Stimulated activated naive B cell treated with anti-CD40 and anti-IgM and Interleukin-4, amounts not matched to agents 10 μg/mL and 1 μg/mL and 100 μg/mL, for 72 hours (primary cell): ENCODE data around the gene TNFRSF25.

Source experiments
- ATAC-seq, 2 donors: fragments of 150-1000 bp; cut with Tn5 transposase; replicated peaks; 2 replicates each; pipeline ENCODE4 v1.10.0; 2021; ENCODE audit warnings: moderate library complexity in 1 of 2
- DNase-seq: peaks from one replicate; pipeline ENCODE4 v3.0.0; 2021
- H3K27ac Mint-ChIP-seq: one replicate; pipeline ENCODE4 v1.8.0; 2022; ENCODE audit warnings: mild to moderate bottlenecking, mixed read lengths
- H3K27me3 Mint-ChIP-seq, 2 donors: one replicate each; pipeline ENCODE4 v1.8.0; 2022; ENCODE audit warnings: mixed read lengths in 2 of 2
- H3K36me3 Mint-ChIP-seq, 2 donors: one replicate each; pipeline ENCODE4 v1.8.0; 2022; ENCODE audit warnings: mixed read lengths in 2 of 2, mild to moderate bottlenecking in 1 of 2
- H3K4me1 Mint-ChIP-seq, 2 donors: one replicate each; pipeline ENCODE4 v1.8.0; 2022; ENCODE audit warnings: mixed read lengths in 2 of 2, mild to moderate bottlenecking in 1 of 2
- H3K4me3 Mint-ChIP-seq, 2 donors: one replicate each; pipeline ENCODE4 v1.8.0; 2022; ENCODE audit warnings: mild to moderate bottlenecking in 2 of 2, mixed read lengths in 2 of 2, moderate library complexity in 1 of 2
- H3K9me3 Mint-ChIP-seq, 2 donors: one replicate each; pipeline ENCODE4 v1.8.0; 2022; ENCODE audit warnings: mixed read lengths in 2 of 2, mild to moderate bottlenecking in 1 of 2

Gene TNFRSF25

GRCh38 chr1:6487804-6488484 lies 22.0 kb upstream of the TNFRSF25 start:
- H3K36me3 Mint-ChIP-seq = no peaks in the 10 kb centered on the region
- peaks cover 32 to 56% of the 10 kb centered on the region in 2 donors for H3K27me3 Mint-ChIP-seq
- DNase-seq (no peak), ATAC-seq (no peak)
- H3K27ac Mint-ChIP-seq = no peak overlapping the region
- no peak overlapping the region for H3K4me3 Mint-ChIP-seq
- peaks cover 20 to 30% of the 10 kb centered on the region in 2 donors for H3K4me1 Mint-ChIP-seq
- no peaks in the 10 kb centered on the region for H3K9me3 Mint-ChIP-seq

DNA sequence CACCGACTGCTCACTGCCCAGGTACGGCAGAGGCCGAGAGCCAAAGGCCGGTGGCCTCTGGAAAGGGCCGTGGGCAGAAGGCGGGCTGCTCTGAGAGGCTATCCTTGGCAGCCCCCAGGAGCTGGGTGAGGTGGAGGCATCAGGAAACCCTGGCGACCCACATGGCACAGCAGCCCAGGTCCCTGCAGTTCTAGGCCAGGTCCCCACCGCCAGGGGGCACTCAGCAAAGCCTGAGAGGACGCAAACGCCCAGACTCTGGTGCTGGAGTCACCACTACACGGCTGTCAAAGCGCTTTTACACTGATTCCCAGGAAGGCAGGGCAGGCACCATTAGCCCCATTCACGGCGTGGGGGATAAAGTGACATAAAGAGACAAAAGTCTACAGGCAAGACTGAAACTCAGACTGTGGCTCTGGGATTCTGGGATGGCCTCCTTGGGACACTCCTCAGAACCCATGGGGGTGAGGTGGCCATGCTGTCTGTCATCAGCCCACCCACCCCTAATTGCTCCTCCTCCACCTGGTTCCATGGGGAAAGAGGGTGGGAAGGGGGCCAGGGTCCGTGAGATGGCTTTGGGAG lies 20.5 kb upstream of the TNFRSF25 start:
- Mint-ChIP-seq H3K27me3 (peaks cover 37 to 63% of the 10 kb centered on the region in 2 donors), H3K9me3 (no peaks in the 10 kb centered on the region), H3K4me1 (peaks cover 16 to 26% of the 10 kb centered on the region in 2 donors), H3K4me3 (peak overlapping the region; percentile 60 to 65), H3K27ac (peak overlapping the region; percentile 74), H3K36me3 (no peaks in the 10 kb centered on the region)
- ATAC-seq (peak; percentile 82 to 83), DNase-seq (peak; percentile 68)

GRCh38 chr1:6485168-6486101 lies 19.5 kb upstream of the TNFRSF25 start:
- Mint-ChIP-seq H3K4me1 (peaks cover 13 to 19% of the 10 kb centered on the region in 2 donors), H3K36me3 (no peaks in the 10 kb centered on the region), H3K4me3 (peak overlapping the region; percentile 60 to 65), H3K27ac (no peak overlapping the region), H3K9me3 (no peaks in the 10 kb centered on the region), H3K27me3 (peaks cover 34 to 67% of the 10 kb centered on the region in 2 donors)
- ATAC-seq (no peak), DNase-seq (no peak)

DNA sequence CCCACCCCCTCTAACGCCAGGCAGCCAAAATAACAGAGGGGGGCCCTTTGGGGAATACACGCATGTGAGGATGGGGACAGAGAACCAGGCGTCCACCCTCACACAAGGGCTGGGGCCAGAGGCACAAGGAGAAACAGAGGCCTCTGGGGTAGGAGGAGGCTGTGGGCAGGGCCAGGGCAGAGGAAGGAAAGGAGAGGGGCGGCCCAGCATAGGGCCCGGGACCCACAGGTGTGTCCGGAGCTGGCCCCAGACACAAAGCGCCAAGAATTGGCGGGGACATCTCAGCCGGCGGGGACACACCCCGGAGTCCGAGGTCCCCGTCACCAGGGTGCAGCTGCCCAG lies 18.8 kb upstream of the TNFRSF25 start:
- Mint-ChIP-seq H3K36me3 (no peaks in the 10 kb centered on the region), H3K4me3 (peak overlapping the region in 1 of 2 donors; percentile 70), H3K9me3 (no peaks in the 10 kb centered on the region), H3K27me3 (peaks cover 34 to 67% of the 10 kb centered on the region in 2 donors), H3K27ac (peak overlapping the region; percentile 76), H3K4me1 (peaks cover 10 to 13% of the 10 kb centered on the region in 2 donors)
- DNase-seq = no peak
- no peak for ATAC-seq

DNA sequence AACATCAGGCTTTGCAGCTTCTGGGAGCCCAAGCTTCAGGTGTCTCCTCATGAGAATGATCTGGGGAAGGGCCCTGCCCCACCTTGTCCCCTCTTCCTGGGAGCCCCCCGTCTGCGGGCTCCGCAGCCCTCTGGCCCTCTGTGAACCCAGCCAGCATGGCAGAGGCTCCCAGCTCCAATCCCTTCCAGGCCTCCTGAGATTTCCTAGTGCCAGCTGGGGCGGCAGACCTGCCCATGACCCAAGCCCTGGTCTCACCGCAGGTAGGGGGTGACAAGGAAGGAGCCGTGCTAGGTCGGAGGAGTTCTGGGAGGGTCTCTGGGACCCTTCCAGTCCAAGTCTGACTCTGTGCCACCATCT lies 17.8 kb upstream of the TNFRSF25 start:
- ATAC-seq = no peak
- DNase-seq = no peak
- Mint-ChIP-seq H3K4me3 (no peak overlapping the region), H3K9me3 (no peaks in the 10 kb centered on the region), H3K27me3 (peaks cover 37 to 72% of the 10 kb centered on the region in 2 donors), H3K27ac (no peak overlapping the region), H3K4me1 (peaks cover 10 to 12% of the 10 kb centered on the region in 2 donors), H3K36me3 (no peaks in the 10 kb centered on the region)

- ATAC-seq = no peak
Measured at GRCh38 chr1:6483017-6483760, 17.2 kb upstream of the TNFRSF25 start.

GRCh38 chr1:6481820-6482219 lies 15.8 kb upstream of the TNFRSF25 start:
- H3K27me3 Mint-ChIP-seq = peaks cover 34 to 67% of the 10 kb centered on the region in 2 donors
- no peak for ATAC-seq
- no peaks in the 10 kb centered on the region for H3K9me3 Mint-ChIP-seq
- no peak overlapping the region for H3K27ac Mint-ChIP-seq
- H3K36me3 Mint-ChIP-seq = no peaks in the 10 kb centered on the region
- no peak overlapping the region for H3K4me3 Mint-ChIP-seq
- H3K4me1 Mint-ChIP-seq = peaks cover 10 to 12% of the 10 kb centered on the region in 2 donors
- DNase-seq = no peak

More at GRCh38 chr1:6483017-6483760, 17.2 kb upstream of the TNFRSF25 start:
- no peaks in the 10 kb centered on the region for H3K9me3 Mint-ChIP-seq
- H3K27me3 Mint-ChIP-seq = peaks cover 38 to 72% of the 10 kb centered on the region in 2 donors
- H3K4me1 Mint-ChIP-seq = peaks cover 10 to 12% of the 10 kb centered on the region in 2 donors
- no peak overlapping the region for H3K27ac Mint-ChIP-seq
- no peaks in the 10 kb centered on the region for H3K36me3 Mint-ChIP-seq
- no peak overlapping the region for H3K4me3 Mint-ChIP-seq
- DNase-seq = no peak

GRCh38 chr1:6477039-6477820 lies 11.3 kb upstream of the TNFRSF25 start:
- H3K9me3 Mint-ChIP-seq = no peaks in the 10 kb centered on the region
- no peak for ATAC-seq
- H3K4me3 Mint-ChIP-seq = no peak overlapping the region
- H3K27ac Mint-ChIP-seq = no peak overlapping the region
- H3K27me3 Mint-ChIP-seq = peaks cover 19 to 35% of the 10 kb centered on the region in 2 donors
- H3K4me1 Mint-ChIP-seq = peaks cover 6 to 9% of the 10 kb centered on the region in 2 donors
- DNase-seq = no peak
- H3K36me3 Mint-ChIP-seq = no peaks in the 10 kb centered on the region

- H3K4me3 Mint-ChIP-seq = no peak overlapping the region
- no peaks in the 10 kb centered on the region for H3K9me3 Mint-ChIP-seq
- no peak for DNase-seq
- H3K27ac Mint-ChIP-seq = no peak overlapping the region
- no peaks in the 10 kb centered on the region for H3K36me3 Mint-ChIP-seq
- H3K4me1 Mint-ChIP-seq = peaks cover 6 to 9% of the 10 kb centered on the region in 2 donors
- ATAC-seq = no peak
- peaks cover 15 to 30% of the 10 kb centered on the region in 2 donors for H3K27me3 Mint-ChIP-seq
Measured at GRCh38 chr1:6476483-6476882, 10.5 kb upstream of the TNFRSF25 start.

DNA sequence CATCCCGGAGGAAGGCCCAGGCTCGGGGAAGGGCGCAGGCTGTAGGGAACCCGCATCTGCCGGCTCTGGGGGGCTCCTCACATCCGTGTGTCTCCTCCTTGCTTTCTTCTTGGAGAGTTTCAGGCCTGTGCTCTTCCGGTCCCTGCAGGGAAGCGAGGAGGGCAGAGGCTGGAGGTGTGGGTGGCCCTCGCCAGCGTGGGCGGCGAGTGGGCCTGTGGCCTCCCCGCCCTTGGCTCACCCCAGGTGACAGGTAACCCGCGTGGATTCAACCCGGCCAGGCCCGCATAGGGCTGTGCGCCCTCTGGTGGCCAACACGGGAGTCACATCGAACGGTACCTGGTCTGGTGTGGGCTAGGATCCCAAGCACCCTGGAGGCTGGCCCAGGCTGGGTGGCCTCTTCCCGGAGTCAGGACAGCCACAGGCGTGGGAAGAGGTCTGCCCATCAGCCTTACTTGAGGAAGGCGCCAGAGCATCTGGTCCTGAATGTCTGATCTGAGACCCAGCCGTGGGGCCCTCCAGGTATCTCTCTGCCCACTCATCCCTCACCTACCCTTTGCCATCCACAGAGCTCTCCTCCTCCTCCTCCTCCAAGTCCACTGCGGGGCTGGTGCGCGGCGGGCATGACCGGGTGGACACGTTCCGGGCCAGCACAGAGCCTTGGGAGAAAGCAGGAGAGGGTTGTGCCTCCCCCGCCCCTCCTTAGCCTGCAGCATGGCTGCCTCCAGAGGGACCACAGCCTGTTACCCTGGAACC lies 9.6 kb upstream of the TNFRSF25 start:
- Mint-ChIP-seq H3K36me3 (no peaks in the 10 kb centered on the region), H3K27me3 (peaks cover 15 to 24% of the 10 kb centered on the region in 2 donors), H3K27ac (no peak overlapping the region), H3K4me1 (peaks cover 6 to 9% of the 10 kb centered on the region in 2 donors), H3K9me3 (no peaks in the 10 kb centered on the region), H3K4me3 (no peak overlapping the region)
- peak; percentile 89 to 95 for ATAC-seq
- DNase-seq = peak; percentile 55

DNA sequence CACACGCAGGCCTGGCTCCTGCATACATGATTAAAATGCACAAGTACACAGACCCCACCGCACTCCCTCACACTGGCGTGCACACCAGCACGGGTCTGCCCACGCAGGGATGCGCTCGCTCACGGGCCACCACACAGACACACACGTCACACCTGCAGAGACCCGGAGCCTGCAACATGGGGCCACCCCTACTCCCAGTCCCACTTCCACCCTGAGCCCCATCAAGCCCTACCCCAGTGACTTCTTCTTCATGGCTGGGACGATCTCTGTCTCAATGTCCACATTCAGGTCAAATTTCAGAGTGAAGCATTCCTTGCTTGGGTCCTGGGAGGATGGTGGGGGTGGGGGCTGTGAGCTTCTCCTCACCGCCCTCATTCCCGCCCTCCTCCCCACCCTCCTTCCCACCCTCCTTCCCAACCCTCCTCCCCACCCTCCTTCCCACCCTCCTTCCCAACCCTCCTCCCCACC lies 8.9 kb upstream of the TNFRSF25 start:
- H3K27ac Mint-ChIP-seq = no peak overlapping the region
- no peaks in the 10 kb centered on the region for H3K36me3 Mint-ChIP-seq
- DNase-seq (no peak), ATAC-seq (no peak)
- H3K27me3 Mint-ChIP-seq = peaks cover 15 to 24% of the 10 kb centered on the region in 2 donors
- H3K4me3 Mint-ChIP-seq = no peak overlapping the region
- H3K4me1 Mint-ChIP-seq = peaks cover 6 to 9% of the 10 kb centered on the region in 2 donors
- no peaks in the 10 kb centered on the region for H3K9me3 Mint-ChIP-seq

GRCh38 chr1:6473974-6474814 lies 8.2 kb upstream of the TNFRSF25 start:
- Mint-ChIP-seq H3K27me3 (peaks cover 15 to 25% of the 10 kb centered on the region in 2 donors), H3K9me3 (no peaks in the 10 kb centered on the region), H3K27ac (no peak overlapping the region), H3K4me1 (peaks cover 6 to 9% of the 10 kb centered on the region in 2 donors), H3K4me3 (no peak overlapping the region), H3K36me3 (no peaks in the 10 kb centered on the region)
- DNase-seq (no peak), ATAC-seq (no peak)
